Measurements from ENCODE around the gene TMEM14A.
"Not testable (repeated sequence)": the region's sequence is repeated elsewhere in the genome, so short reads cannot be mapped to it uniquely, and the experiment has no call there.

Gene TMEM14A

GRCh38 chr6:52704781-52705502 lies 34.0 kb downstream of the TMEM14A start:
- not testable (repeated sequence) for DNase-seq

GRCh38 chr6:52706001-52706400 lies 35.1 kb downstream of the TMEM14A start:
- no peak for DNase-seq

- DNase-seq, result no peak
Observed at GRCh38 chr6:52707963-52708680, 37.2 kb downstream of the TMEM14A start.

- no peak for DNase-seq
Observed at GRCh38 chr6:52712136-52712535, 41.2 kb downstream of the TMEM14A start.

- DNase-seq, result not testable (repeated sequence)
Observed at GRCh38 chr6:52714761-52715160, 43.8 kb downstream of the TMEM14A start.

- peak; percentile 22 for DNase-seq
Observed at GRCh38 chr6:52718550-52718949, 47.6 kb downstream of the TMEM14A start.

GRCh38 chr6:52720321-52720720 lies 49.4 kb downstream of the TMEM14A start:
- no peak for DNase-seq

GRCh38 chr6:52724042-52724405 lies 53.1 kb downstream of the TMEM14A start:
- DNase-seq, result no peak

- DNase-seq, result peak; percentile 76
Observed at GRCh38 chr6:52724406-52725121, 53.7 kb downstream of the TMEM14A start.

GRCh38 chr6:52725143-52725534 lies 54.2 kb downstream of the TMEM14A start:
- no peak for DNase-seq

- DNase-seq, result peak; percentile 89
Observed at GRCh38 chr6:52725535-52726192, 54.8 kb downstream of the TMEM14A start.

- DNase-seq, result no peak
Observed at GRCh38 chr6:52726193-52726542, 55.3 kb downstream of the TMEM14A start.

- no peak for DNase-seq
Observed at GRCh38 chr6:52726741-52727535, 56.0 kb downstream of the TMEM14A start.

- DNase-seq, result no peak
Observed at GRCh38 chr6:52727908-52728307, 57.0 kb downstream of the TMEM14A start.

- DNase-seq, result no peak
Observed at GRCh38 chr6:52728394-52728793, 57.5 kb downstream of the TMEM14A start.

- no peak for DNase-seq
Observed at GRCh38 chr6:52729576-52729975, 58.7 kb downstream of the TMEM14A start.

- DNase-seq, result no peak
Observed at GRCh38 chr6:52731719-52732118, 60.8 kb downstream of the TMEM14A start.

- no peak for DNase-seq
Observed at GRCh38 chr6:52733172-52733571, 62.3 kb downstream of the TMEM14A start.

GRCh38 chr6:52734072-52734471 lies 63.2 kb downstream of the TMEM14A start:
- DNase-seq, result no peak

- DNase-seq, result no peak
Observed at GRCh38 chr6:52735071-52735470, 64.2 kb downstream of the TMEM14A start.

GRCh38 chr6:52736145-52736544 lies 65.2 kb downstream of the TMEM14A start:
- no peak for DNase-seq

Data from NCI-H774 (cell line).